Transverse colon (tissue), 3 donors: ENCODE results near the gene RGS4.

Experiments
- POLR2A ChIP-seq: fragments of 450-650 bp; IDR thresholded peaks from one replicate; pipeline ENCODE4 v1.6.1; 2016; ENCODE audit warnings: antibody characterized with exemption, mild to moderate bottlenecking, moderate library complexity
- TF ChIP-seq, protein P1 (sequence below), 5 experiments: fragments of 200-600 bp in 3 of 5; fragments of 450-650 bp in 2 of 5; sonication (generic) in 3 of 5; IDR thresholded peaks; 1 replicate in 2 of 5; 2 replicates in 3 of 5; pipeline ENCODE4 v1.5.1; 2016 to 2017; ENCODE audit warnings: antibody characterized with exemption in 5 of 5, inconsistent platforms in 3 of 5, mild to moderate bottlenecking in 2 of 5, moderate library complexity in 1 of 5

DNA sequence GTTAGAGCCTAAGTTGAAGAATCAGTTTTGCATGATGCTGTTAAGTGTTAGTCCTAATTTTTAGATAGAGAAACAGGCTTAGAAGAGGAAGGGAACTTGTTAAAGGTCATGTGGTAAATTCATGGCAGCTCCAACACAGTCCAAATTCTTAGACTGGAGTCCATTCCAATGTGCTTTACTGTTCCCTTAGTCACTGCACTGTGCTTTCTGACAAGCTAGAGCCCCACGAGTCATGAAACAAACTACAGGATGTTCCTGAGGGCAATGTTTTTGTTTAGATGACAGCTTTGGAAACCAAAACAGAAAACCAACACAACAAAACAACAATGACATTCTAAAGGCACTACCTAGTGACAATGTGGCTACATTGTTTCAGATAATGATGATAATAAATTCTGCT lies 23.1 kb upstream of the RGS4 start:
- TF ChIP-seq, protein P1, sequence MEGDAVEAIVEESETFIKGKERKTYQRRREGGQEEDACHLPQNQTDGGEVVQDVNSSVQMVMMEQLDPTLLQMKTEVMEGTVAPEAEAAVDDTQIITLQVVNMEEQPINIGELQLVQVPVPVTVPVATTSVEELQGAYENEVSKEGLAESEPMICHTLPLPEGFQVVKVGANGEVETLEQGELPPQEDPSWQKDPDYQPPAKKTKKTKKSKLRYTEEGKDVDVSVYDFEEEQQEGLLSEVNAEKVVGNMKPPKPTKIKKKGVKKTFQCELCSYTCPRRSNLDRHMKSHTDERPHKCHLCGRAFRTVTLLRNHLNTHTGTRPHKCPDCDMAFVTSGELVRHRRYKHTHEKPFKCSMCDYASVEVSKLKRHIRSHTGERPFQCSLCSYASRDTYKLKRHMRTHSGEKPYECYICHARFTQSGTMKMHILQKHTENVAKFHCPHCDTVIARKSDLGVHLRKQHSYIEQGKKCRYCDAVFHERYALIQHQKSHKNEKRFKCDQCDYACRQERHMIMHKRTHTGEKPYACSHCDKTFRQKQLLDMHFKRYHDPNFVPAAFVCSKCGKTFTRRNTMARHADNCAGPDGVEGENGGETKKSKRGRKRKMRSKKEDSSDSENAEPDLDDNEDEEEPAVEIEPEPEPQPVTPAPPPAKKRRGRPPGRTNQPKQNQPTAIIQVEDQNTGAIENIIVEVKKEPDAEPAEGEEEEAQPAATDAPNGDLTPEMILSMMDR (IDR thresholded peaks at IDR 0.05) = no peak
- TF ChIP-seq POLR2A = no peak
